GM18868 (cell line): ENCODE measurements around the gene TOMM22.
A peak's percentile ranks its signal among the peaks of the same experiment; 100 is the strongest.
"Not testable (repeated sequence)": the region's sequence is repeated elsewhere in the genome, so short reads cannot be mapped to it uniquely, and the experiment has no call there.

Experiments
- ATAC-seq: cut with Tn5 transposase; IDR thresholded peaks from one replicate; pipeline ENCODE4 v1.9.1; 2021; ENCODE audit warnings: mild to moderate bottlenecking, moderate library complexity; ENCODE audit not compliant: unreplicated experiment

The TOMM22 gene

DNA sequence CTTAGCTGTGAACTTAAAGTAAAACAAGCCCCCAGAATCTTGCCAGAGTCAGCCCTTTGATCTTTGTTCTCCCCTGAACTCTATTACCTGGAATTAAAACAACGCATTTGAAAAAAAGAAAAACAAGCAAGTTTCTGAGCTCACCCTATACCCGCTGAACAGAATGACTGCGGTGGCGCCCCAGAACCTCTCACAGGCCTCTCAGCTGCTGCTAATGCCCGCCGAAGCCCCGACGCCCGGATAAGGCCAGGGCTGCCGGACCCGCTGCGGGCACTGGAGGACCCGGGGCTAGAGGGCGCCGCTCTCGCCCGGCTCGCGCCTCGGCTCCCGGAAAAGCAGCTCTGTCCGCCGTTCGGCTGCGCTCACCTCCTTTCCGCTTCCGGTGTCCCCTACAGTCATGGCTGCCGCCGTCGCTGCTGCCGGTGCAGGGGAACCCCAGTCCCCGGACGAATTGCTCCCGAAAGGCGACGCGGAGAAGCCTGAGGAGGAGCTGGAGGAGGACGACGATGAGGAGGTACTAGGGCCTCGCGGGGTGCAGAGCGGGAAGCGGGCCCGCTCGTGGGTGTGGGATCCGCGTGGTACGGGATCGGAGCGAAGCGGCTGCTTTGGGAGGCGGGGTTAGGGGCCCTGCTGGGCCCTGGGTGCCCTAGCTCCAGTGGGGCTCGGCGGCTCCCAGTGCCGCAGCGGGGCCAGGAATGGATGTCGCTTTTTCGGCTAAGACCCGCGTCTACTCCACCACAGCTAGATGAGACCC, at the start of gene TOMM22:
TOMM22 (plus strand) TSS at position 376 of the 754 bp plus-strand sequence; CDS start at position 398, 22 bp downstream.
- peak; percentile 96 for ATAC-seq

DNA sequence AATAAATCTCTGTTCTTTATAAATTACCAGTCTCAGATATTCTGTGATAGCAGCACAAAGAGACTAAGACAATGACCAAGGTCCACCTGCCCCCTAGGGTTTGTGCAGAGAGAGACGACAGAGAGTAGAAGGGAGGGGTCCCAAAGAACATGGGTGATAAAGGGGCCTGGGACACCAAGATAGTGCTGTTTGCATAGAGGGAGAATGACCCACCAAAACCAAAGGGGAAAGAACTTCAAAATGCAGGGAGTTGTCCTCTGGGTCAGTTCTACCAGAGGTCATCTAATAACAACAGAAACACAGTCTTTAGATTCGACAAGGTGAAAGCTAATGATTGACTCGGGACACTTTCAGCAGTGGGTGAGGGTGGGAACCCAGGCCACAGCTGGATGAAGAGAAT, 49.2 kb upstream of the TOMM22 start:
- ATAC-seq: no peak

DNA sequence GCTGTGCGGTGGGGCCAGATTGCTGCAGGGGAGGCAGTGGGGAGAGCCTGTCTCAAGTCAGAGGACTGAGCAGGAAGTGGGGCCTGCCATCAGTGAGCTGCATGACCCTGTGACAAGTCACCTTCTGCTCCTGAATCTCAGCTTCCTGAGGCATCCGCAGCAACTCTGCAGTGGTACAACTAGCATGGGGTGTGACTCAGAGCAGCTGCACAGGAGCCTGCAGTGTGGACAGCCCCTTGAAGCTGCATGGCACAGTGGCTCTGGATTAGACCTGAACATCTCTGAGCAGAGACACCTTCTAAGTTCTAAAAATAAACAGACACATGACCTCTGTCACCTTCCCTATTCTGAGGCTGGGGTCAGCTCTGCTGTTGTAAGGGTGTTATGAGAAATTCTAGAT, 43.5 kb upstream of the TOMM22 start:
- no peak for ATAC-seq

DNA sequence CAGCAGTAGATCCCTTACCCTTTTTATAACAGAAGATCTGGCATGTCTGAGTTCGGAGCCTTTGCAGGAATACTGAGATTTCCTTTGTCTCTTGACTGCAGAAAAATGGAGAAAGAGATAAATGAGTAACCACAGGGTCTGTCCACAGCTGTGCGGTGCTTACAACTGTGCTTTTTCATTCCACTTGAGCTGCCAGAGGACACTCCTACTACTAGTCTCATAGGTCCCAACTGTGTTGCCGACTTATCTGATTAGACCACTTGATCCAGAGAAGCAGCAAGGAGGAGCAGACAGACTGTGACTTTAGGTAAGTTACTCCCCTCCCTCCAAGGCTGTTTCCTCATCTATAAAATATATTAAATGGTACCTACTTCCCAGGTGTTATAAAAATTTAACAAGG, 43.0 kb upstream of the TOMM22 start:
- ATAC-seq: no peak

DNA sequence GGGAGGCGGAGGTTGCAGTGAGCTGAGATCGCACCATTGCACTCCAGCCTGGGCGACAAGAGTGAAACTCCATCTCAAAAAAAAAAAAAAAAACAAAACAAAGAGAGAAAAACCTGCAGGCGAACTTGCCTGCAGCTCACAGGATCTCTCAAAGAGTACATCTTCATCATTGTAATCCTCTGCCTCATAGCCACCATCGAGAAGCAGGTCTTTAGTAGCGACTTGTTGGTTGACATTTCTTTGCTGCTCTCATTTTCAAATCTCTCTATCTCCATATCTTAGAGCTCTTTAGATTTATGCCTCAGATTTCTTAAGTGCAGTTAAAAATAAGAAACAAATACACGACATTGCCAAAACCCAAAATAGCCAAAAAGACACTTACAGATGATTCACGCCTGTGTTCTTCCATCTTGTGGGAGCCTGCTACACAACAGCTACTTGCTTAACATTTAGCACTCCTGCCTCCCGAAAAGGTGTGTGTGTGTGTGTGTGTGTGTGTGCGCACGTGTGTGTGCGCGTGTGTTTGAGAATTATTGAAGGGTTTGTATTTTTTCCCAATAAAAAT, 40.2 kb upstream of the TOMM22 start:
- no peak for ATAC-seq

DNA sequence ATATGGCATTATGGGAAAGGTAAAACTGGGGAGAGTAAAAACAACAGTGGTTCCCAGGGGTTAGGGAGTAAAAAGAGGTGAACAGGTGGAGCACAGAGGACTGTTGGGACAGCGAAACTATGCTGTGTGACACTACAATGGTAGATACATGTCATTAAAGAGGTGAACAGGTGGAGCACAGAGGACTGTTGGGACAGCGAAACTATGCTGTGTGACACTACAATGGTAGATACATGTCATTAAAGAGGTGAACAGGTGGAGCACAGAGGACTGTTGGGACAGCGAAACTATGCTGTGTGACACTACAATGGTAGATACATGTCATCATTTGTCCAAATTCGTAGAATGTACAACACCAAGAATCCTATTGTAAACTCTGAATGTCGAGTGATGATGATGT, 37.5 kb upstream of the TOMM22 start:
- not testable (repeated sequence) for ATAC-seq

DNA sequence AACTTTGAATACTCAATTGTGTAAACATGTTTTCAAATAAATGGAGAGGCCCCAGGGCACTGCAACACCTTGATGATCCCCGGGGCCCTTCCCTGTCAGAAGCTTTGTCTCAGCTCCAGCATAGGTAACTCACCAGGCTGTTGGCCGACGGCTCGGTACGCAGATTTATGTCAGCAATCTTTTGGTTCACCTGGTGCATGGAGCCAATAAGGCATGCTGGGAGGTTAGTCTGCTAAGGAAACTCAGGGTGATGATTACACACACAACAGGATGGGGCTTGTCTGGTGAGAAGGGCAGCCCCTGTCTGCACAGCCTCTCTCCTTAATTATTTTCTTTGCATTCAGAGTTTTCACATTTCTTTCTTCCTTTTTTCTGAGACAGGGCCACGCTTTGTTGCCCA, 36.3 kb upstream of the TOMM22 start:
- no peak for ATAC-seq

DNA sequence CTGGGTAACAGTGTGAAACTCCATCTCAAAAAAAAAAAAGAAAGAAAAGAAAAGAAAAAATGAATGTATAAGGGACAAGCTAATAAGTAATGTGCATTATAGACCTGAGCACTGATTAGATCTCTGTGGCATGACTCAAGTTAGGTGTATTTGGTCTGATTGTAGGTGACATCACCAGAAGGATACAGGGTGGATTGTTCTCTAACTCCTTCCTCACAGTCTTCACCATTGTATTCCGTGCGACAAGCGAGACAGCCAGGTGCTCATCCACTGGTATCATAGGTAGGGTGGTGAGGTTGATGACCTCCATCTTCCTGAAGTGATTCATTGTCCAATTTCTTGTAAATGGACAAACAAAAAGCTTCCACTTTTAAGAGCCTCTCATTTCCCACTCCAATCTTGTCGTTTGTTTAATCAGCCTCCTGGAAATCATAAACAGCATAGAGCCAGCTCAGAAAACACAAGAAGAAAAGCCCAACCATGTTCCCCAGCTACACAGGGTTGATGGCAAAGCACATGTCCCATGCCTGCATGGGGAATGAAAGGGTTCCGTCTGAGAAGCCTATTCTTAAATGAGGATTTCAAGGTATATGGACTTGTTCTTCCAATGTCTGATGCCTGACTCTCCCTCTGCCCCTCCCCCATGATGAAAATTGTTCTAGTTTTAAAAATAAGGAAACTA, 31.8 kb upstream of the TOMM22 start:
- no peak for ATAC-seq

DNA sequence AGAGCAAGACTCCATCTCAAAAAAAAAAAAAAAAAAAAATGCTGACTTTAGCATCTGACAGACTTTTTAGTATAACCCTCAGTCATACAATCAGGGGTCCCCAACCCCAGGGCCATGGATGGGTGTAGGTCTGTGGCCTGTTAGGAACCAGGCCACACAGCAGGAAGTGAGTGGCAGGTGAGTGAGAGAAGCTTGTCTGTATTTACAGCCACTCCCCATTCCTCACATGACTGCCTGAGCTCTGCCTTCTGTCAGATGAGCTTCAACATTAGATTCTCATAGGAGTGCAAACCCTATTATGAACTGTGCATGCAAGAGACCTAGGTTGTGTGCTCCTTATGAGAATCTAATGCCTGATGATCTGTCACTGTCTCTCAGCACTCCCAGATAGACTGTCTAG, 28.9 kb upstream of the TOMM22 start:
- ATAC-seq: no peak

DNA sequence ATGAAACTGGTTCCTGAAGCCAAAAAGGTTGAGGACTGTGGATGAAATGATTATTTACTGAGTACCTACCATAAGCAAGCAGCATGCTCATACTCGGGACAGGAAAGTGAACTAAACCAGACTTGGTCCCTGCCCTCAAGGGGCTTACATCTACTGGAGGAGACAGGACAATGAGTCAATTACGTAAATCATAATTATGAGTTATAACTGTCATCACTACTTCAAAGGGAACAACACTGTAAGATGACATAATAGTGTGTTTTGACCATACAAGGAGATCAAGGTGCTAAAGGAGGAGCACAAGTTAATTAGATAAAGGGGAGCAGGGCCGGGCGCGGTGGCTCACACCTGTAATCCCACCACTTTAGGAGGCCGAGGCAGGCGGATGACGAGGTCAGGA, 28.0 kb upstream of the TOMM22 start:
- no peak for ATAC-seq

DNA sequence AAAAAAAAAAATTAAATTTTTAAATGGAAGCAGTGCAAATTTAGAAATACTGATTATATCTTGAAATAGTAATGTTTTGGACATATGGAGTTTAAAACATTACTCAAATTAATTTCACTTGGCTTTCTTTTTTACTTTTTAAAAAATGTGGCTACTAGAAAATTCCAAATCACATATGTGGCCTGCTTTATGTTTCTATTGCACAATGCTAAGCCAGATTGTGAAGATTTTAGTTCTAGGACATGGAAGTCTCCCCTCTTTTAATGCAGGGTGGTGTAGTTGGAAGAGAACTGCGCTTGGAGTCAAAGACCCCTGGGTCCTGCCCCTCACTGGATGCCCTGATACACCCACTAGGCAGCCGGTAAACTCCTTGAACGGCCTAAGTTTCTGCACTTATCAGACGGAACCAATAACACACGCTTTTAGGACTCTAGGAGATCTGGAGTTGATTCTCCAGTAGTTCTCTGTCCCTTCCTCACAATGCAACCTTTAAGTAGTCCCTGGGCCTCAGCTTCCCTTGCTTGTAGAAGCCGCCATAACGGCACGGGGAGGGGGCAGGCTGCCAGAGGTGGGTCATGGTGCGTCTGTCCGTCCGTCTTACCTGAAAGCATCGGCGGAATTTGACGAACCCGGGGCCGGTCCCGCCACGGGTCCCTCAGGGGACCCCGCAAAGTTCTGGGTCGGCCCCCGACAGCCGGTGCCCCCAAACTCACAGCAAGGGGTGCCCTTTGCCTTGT, 26.1 kb upstream of the TOMM22 start:
- no peak for ATAC-seq

DNA sequence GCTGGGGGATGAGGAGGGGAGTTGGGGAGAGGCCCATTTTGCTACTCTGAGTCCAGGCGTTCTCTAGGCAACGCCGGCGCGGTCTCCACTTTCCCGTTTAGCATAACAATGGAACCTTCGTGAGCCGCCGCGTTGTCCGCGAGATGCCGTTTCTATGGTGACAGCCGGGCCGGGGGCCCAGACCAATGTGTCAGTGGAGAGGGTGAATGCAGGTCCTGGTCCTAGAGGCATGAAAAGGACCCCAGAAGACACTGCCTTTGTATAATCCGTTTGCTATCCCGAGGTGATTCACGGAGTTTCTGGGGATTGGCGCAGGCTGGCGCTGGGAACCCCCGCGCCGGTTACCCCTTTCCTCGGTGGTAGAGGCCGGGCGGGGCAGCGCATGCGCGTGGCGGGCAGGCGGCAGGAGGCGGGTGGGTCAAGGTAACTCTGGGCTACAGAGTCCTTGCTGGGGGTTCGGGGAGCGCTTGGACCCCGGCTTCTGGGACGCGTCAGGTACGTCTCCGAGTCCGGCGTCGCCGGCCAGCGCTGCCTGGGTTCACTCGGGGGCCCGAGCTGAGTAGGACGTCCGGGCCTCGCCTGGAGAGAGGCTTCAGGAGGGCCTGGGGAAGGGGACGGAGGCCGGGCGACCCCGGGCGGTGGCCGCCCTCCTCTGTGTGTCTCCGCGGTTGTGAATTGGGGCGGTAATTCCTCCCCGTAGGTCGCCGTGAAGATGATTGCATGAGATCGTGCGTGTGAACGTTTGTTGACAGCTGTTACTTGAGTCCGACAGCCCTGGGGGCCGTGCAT, 25.3 kb upstream of the TOMM22 start, which contains the start of the genes CBY1 and FAM227A:
CBY1 (plus strand) TSS at position 383 of the 789 bp plus-strand sequence. CDS start 11,417 bp downstream, outside the sequence.
FAM227A (minus strand) TSS at position 137 of the 789 bp plus-strand sequence. CDS start 6,224 bp downstream, outside the sequence.
- peak; percentile 72 for ATAC-seq

DNA sequence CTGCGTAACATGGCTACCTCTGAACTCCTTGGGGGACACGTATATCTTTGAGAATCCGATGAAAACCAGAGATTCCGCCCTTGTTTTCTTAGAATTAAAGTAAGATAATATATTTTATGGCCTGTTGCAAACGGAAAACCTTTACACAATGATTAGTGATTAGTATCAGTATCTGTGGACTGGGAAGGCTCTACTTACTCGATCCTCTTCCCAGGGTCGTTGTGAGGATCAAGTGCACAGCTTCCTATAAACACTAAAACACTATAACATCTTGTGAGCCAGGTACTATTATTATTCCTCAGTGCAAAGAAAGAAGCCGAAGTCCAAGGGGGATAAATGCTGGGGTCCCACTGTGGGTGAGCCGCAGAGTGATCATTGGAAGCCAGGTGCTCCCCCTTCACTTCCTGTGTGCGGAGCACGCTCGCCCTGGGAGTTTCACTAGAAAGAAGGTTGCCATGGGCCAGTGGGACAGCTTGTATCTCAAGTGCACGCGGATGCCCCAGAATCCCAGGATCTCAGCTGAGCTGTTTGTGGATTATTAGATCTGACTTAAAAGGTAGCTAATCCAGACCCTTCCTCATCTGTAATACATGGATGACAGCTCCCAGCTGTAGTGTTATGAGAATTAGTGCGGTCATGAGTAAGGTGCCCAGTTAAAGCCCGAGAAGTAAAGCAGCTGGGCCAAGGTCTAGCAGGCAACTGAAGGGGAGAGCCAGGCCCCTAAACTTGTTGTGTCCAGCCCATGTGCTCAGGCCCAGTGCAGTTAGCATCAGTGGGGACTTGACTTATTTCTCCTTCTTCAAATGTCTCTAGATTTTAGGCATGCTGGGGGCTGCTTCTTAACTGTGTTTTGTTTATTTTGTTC, 24.5 kb upstream of the TOMM22 start:
- no peak for ATAC-seq

DNA sequence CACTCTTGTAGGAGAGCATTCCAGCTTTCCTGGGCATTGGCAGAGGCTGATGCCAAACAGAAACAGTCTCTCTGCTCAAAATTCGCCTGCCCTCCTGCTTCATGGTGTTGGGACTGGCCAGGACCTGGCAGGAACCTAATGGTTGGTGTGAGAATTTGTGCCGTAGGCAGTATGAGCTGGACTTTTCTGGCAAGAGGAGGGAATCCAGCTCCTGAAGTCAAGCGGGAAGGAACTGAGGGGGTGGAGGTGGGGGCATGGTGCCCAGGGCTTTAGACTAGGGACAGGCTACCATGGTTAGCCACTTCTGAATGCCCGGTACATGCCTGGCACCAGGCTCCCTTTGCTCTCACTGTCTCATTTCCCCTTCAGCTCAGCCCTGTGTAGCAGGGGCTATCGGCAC, 6.9 kb upstream of the TOMM22 start:
- no peak for ATAC-seq

DNA sequence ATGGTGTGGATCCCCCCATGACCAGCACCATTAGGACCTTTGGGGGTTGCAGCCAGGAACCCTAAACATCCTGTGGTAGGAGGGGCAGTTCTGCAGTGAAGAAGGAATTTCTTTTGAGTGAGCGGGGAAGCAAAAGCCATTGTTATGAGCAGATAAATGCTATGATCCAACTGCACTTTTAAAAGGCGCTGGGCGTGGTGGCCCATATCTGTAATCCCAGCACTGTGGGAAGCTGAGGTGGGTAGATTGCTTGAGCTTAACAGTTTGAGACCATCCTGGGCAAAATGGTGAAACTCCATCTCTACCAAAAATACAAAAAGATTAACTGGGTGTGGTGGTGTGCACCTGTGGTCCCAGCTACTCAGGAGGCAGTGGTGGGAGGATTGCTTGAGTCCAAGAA, 5.9 kb upstream of the TOMM22 start:
- ATAC-seq: no peak

DNA sequence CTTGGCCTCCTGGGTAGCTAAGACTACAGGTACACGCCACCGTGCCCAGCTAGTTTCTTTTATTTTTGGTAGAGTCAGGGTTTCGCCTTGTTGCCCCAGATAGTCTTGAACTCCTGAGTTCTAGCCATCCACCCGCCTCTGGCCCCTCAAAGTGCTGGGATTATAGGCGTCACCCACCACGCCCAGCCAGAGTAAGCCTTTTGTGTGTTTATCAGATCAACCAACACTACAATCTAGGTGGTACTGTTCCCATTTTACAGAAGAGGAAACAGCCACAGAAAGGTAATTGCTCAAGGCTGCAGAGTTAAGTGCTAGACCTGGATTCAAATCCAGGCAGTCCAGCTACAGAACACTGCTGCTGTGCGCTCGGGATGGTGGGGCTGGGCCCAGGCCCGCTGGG, 3.1 kb downstream of the TOMM22 start:
- no peak for ATAC-seq

DNA sequence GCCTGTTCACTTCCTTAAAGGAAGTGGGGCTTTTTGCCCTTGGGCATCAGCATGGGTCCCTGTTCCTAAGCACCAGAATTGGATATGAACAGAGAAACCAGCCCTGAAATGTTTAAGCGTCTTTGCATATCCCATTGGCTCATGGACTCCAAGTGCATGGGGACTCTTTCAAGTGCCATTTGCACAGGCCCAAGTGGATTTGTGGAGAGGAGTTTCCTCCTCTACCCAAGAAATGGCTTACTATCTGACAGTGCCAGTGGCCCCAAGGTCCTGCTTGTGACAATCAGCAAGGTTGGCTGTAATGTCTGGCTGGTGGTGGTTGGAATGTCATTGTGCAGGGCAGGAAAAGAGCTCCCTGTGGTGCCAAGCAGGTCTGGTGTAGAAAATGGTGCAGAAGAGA, 4.0 kb downstream of the TOMM22 start:
- ATAC-seq: no peak

DNA sequence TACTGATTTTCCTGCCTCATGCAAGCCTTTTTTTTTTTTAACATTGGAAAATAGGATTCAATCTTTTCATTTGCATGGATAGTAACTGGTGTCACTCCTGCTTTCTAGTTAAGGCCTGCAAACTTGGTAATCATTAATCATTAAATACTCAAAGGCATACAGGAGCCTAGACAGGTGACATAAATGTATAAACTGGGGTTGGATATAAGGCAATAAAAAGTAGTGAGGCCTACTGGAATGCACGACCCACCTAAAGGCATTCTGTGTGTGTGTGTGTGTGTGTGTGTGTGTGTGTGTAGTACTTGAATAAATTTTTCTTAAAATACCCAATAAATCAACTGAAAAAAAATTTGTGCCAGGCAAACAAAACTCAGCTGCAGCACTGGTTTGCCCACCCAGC, 7.9 kb downstream of the TOMM22 start:
- no peak for ATAC-seq

DNA sequence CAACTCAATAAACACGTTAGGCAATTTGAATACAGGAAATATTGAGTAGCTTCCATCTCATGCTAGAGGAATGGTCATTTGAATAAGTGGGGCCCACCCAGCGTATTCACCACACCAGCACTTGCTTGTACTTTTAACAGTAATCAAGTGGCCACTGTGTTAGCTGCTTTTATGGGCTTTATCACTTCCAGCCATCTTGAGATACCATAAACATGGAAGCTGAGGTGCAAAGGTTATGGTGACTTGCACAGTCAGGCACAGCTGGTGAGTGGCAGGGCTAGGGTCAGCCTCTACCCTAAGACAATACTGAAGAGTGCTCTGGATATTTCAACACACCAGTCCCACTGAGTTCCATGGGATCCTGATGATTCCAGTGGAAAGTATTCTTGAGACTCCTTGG, 12.3 kb downstream of the TOMM22 start:
- no peak for ATAC-seq

DNA sequence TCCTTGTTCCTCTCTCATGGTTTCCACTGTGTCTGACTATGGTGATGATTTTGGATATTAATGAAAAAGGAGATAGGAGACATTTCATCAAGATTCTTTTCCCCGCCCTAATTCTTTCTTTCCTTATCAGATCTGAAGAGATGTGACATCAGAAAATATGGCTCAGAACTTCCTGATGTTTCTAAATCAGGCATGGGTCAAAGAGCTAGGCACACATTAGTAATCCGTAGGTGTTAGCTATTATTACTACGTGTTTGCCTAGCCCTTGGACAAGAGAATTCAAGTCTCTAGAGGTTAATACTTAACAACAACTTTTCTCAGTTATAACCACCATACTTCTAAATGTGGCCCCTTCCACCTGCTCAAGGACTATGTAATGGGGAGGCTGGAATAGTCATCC, 13.2 kb downstream of the TOMM22 start:
- no peak for ATAC-seq
